IMR-90 (cell line): ENCODE results near the gene KNTC1. TPM values are rescaled to one million over a fixed set of nuclear protein-coding genes. Genes with fewer than 3 reads are reported as not detected.
"Not testable (repeated sequence)": the region's sequence is repeated elsewhere in the genome, so short reads cannot be mapped to it uniquely, and the experiment has no call there.

Source experiments
- ATAC-seq: fragments of 200-7000 bp; cut with Tn5 transposase; 2 replicates; pipeline ENCODE4 v1.9.1; 2020; ENCODE audit warnings: low read depth, mild to moderate bottlenecking, moderate library complexity
- BruUV-seq: library from RNA; stranded (reverse); fragments of 400-500 nt; replicated peaks from 2 replicates; lab custom pipeline; 2021; lab: Mats Ljungman, UMichigan
- CTCF ChIA-PET: fragments of 300-600 bp; formaldehyde crosslinking; extraction: SDS; loops from one replicate; lab custom pipeline; 2021; ENCODE audit warnings: antibody characterized with exemption; lab: Yijun Ruan, JAX
- POLR2A ChIA-PET: fragments of 300-600 bp; sonication (Branson Sonifier 250); formaldehyde crosslinking; loops from one replicate; lab custom pipeline; 2022; ENCODE audit warnings: antibody characterized with exemption; ENCODE audit not compliant: unreplicated experiment; lab: Charles Lee
- DNase-seq: peaks from one replicate; pipeline ENCODE4 v3.0.0; 2013
- H2AFZ ChIP-seq: replicated peaks from 2 replicates; pipeline ENCODE3; 2013; ENCODE audit warnings: low read length, mild to moderate bottlenecking; ENCODE audit not compliant: poor library complexity
- H2AK5ac ChIP-seq: 2 replicates; pipeline ENCODE4 v1.6.1; 2013; ENCODE audit warnings: low read depth, low read length, inconsistent platforms
- H2AK9ac ChIP-seq: replicated peaks from 2 replicates; pipeline ENCODE3; 2013; ENCODE audit warnings: mild to moderate bottlenecking, low read depth, low read length, moderate library complexity; ENCODE audit not compliant: poor library complexity
- H2BK120ac ChIP-seq: 2 replicates; pipeline ENCODE4 v1.6.1; 2013; ENCODE audit warnings: low read depth, low read length, inconsistent platforms
- H2BK15ac ChIP-seq: 3 replicates; pipeline ENCODE4 v1.6.1; 2013; ENCODE audit warnings: low read depth, low read length, inconsistent platforms
- H2BK20ac ChIP-seq: 2 replicates; pipeline ENCODE4 v1.6.1; 2013; ENCODE audit warnings: low read depth, mild to moderate bottlenecking, inconsistent platforms, low read length, moderate library complexity
- H2BK5ac ChIP-seq: 2 replicates; pipeline ENCODE4 v1.6.1; 2013; ENCODE audit warnings: mild to moderate bottlenecking, low read depth, low read length, inconsistent platforms; ENCODE audit not compliant: poor library complexity, severe bottlenecking
- H3K14ac ChIP-seq: replicated peaks from 2 replicates; pipeline ENCODE4 v1.6.1; 2013; ENCODE audit warnings: low read depth, low read length, inconsistent platforms
- H3K18ac ChIP-seq: 2 replicates; pipeline ENCODE4 v1.6.1; 2013; ENCODE audit warnings: low read depth, low read length, control low read depth
- H3K23ac ChIP-seq: 2 replicates; pipeline ENCODE4 v1.6.1; 2013; ENCODE audit warnings: low read depth, low read length, inconsistent platforms
- H3K27ac ChIP-seq: 2 replicates; pipeline ENCODE4 v1.5.1; 2013; ENCODE audit warnings: mild to moderate bottlenecking, control low read depth, low read length; ENCODE audit not compliant: insufficient read depth
- H3K27me3 ChIP-seq: 2 replicates; pipeline ENCODE4 v1.6.1; 2013; ENCODE audit warnings: low read length; ENCODE audit not compliant: control insufficient read depth, insufficient read depth
- H3K36me3 ChIP-seq: 2 replicates; pipeline ENCODE4 v1.6.1; 2013; ENCODE audit warnings: low read length, mixed read lengths; ENCODE audit not compliant: control insufficient read depth, insufficient read depth
- H3K4ac ChIP-seq: 2 replicates; pipeline ENCODE4 v1.6.1; 2013; ENCODE audit warnings: low read depth, low read length, inconsistent platforms
- H3K4me1 ChIP-seq: 2 replicates; pipeline ENCODE4 v1.6.1; 2013; ENCODE audit warnings: low read length, mixed read lengths; ENCODE audit not compliant: control insufficient read depth, insufficient read depth
- H3K4me2 ChIP-seq: 2 replicates; pipeline ENCODE4 v1.6.1; 2013; ENCODE audit warnings: low read depth, mild to moderate bottlenecking, control low read depth, low read length, moderate library complexity
- H3K4me3 ChIP-seq: 2 replicates; pipeline ENCODE4 v1.5.1; 2013; ENCODE audit warnings: low read depth, mild to moderate bottlenecking, control low read depth, low read length, moderate library complexity; ENCODE audit not compliant: insufficient read depth
- H3K56ac ChIP-seq: 2 replicates; pipeline ENCODE4 v1.6.1; 2013; ENCODE audit warnings: low read length, inconsistent platforms; ENCODE audit not compliant: insufficient read depth; ENCODE audit errors: extremely low read depth
- H3K79me1 ChIP-seq, 2 experiments: 2 replicates each; pipeline ENCODE4 v1.6.1; 2013; ENCODE audit warnings: low read length in 2 of 2, inconsistent platforms in 1 of 2, low read depth in 1 of 2
- H3K9ac ChIP-seq: 2 replicates; pipeline ENCODE4 v1.6.1; 2013; ENCODE audit warnings: low read depth, low read length, control low read depth
- H3K9me1 ChIP-seq: 2 replicates; pipeline ENCODE4 v1.6.1; 2013; ENCODE audit warnings: low read length, inconsistent platforms; ENCODE audit not compliant: insufficient read depth
- H3K9me3 ChIP-seq: 2 replicates; pipeline ENCODE4 v1.6.1; 2013; ENCODE audit warnings: low read length; ENCODE audit not compliant: control insufficient read depth, insufficient read depth
- H4K20me1 ChIP-seq: 2 replicates; pipeline ENCODE4 v1.6.1; 2013; ENCODE audit warnings: low read length, inconsistent platforms; ENCODE audit not compliant: insufficient read depth
- H4K5ac ChIP-seq: 2 replicates; pipeline ENCODE4 v1.6.1; 2013; ENCODE audit warnings: mild to moderate bottlenecking, low read depth, low read length, control low read depth
- H4K8ac ChIP-seq, 2 experiments: 2 replicates each; pipeline ENCODE4 v1.6.1; 2013; ENCODE audit warnings: low read depth in 2 of 2, low read length in 2 of 2, control low read depth in 1 of 2, inconsistent platforms in 1 of 2
- H4K91ac ChIP-seq: 2 replicates; pipeline ENCODE4 v1.6.1; 2013; ENCODE audit warnings: low read depth, low read length, inconsistent platforms; ENCODE audit not compliant: insufficient read depth
- WGBS, 2 experiments: methylation state at CpG; one replicate each; pipeline versions ENCODE4 v1.1.5 to v1.1.7; 2013; ENCODE audit warnings: missing lambda C conversion rate in 2 of 2; ENCODE audit not compliant: insufficient read length in 1 of 2; ENCODE audit errors: extremely low coverage in 2 of 2; 5-methylcytosine and 5-hydroxymethylcytosine counted together
- dilution Hi-C: fragments of 300-500 bp; cut with HindIII; formaldehyde crosslinking; loops from one replicate; pipeline ENCODE4 v1.14.3; 2018; ENCODE audit warnings: low sequenced_read_pairs; ENCODE audit not compliant: unreplicated experiment
- in situ Hi-C: fragments of 300-500 bp; cut with MboI; formaldehyde crosslinking; loops from 3 replicates; pipeline ENCODE4 v1.14.3; 2019; ENCODE audit warnings: low sequenced_read_pairs, inconsistent platforms, mixed read lengths
- intact Hi-C: fragments of 100-400 bp; cut with micrococcal nuclease; formaldehyde crosslinking; loops from 2 replicates; pipeline ENCODE4 v1.10.0; 2022
- polyA plus RNA-seq, 3 experiments: library from polyadenylated mRNA; depleted of rRNA; stranded (reverse); fragments of >200 nt; gene quantifications; 2 replicates each; pipeline ENCODE4 v1.2.3, GENCODE V29; 2012; ENCODE audit warnings: low replicate concordance in 1 of 3
- total RNA-seq: library from RNA; depleted of rRNA; stranded (reverse); fragments of >200 nt; gene quantifications from 2 replicates; pipeline ENCODE4 v1.2.3, GENCODE V29; 2012
- TF ChIP-seq, protein P1 (sequence below): fragments of 150-350 bp; IDR thresholded peaks from 2 replicates; pipeline ENCODE4 v1.6.1; 2016; ENCODE audit warnings: low read depth, mild to moderate bottlenecking, low read length, moderate library complexity, borderline replicate concordance

KNTC1 gene
- total and polyA plus RNA-seq, 2 of the 4 experiments (the other 2 are of a cell fraction), result 16.6 to 23.7 TPM

- TF ChIP-seq, protein P1, sequence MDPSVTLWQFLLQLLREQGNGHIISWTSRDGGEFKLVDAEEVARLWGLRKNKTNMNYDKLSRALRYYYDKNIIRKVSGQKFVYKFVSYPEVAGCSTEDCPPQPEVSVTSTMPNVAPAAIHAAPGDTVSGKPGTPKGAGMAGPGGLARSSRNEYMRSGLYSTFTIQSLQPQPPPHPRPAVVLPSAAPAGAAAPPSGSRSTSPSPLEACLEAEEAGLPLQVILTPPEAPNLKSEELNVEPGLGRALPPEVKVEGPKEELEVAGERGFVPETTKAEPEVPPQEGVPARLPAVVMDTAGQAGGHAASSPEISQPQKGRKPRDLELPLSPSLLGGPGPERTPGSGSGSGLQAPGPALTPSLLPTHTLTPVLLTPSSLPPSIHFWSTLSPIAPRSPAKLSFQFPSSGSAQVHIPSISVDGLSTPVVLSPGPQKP, result no peak
Measured at GRCh38 chr12:122651520-122652224, 124.6 kb downstream of the KNTC1 start (continued).

DNA sequence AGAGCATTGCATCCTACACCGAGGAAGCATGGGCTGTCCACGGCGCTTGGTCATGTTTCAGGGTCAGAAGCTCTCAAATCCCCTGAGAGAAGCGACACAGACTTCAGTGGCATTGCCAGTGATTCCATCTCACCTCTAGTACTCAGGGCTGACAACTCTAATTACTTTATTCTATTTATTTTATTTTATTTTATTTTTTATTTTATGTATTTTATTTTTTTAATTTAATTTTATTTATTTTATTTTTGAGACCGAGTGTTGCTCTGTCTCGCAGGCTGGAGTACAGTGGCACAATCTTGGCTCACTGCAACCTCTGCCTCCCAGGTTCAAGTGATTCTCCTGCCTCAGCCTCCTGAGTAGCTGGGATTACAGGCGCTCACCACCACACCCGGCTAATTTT is 126.2 kb downstream of the KNTC1 start:
- H4K20me1 ChIP-seq, H3K18ac ChIP-seq, H3K9me3 ChIP-seq, H2AK9ac ChIP-seq, POLR2A ChIA-PET, H2AFZ ChIP-seq, BruUV-seq, H3K79me1 ChIP-seq, H2BK20ac ChIP-seq, H3K14ac ChIP-seq, intact Hi-C loops, H4K8ac ChIP-seq, H3K36me3 ChIP-seq, H4K5ac ChIP-seq, H4K91ac ChIP-seq, H3K9me1 ChIP-seq, H3K4me3 ChIP-seq, H3K4me2 ChIP-seq, H2AK5ac ChIP-seq, H2BK15ac ChIP-seq, dilution Hi-C loops, H2BK120ac ChIP-seq, H3K4me1 ChIP-seq, H3K27me3 ChIP-seq, H3K4ac ChIP-seq, H3K23ac ChIP-seq, in situ Hi-C loops, ATAC-seq, DNase-seq, H3K27ac ChIP-seq, H2BK5ac ChIP-seq, H3K9ac ChIP-seq, H3K56ac ChIP-seq: not testable (repeated sequence)
- whole genome bisulfite sequencing, 2 experiments, result no CpG with 5 or more reads among the region's 8 CpGs
- CTCF ChIA-PET, result interaction anchor here (0.6 kb wide), 1 partner anchor 67 kb away, joined by 5 read pairs; no protein-coding TSS in a partner anchor
